AG04449 (cell line): ENCODE measurements around the gene PCBP3.

Source experiments
- CTCF ChIA-PET: fragments of 350-600 bp; formaldehyde crosslinking; extraction: SDS; loops from one replicate; lab custom pipeline; 2021; ENCODE audit warnings: antibody characterized with exemption; lab: Yijun Ruan, JAX
- POLR2A ChIA-PET: fragments of 400-600, 350-600 bp; formaldehyde crosslinking; extraction: SDS; loops from one replicate; lab custom pipeline; 2020; ENCODE audit warnings: antibody characterized with exemption, inconsistent platforms; lab: Yijun Ruan, JAX
- DNase-seq: peaks from one replicate; pipeline ENCODE4 v3.0.0-alpha.2; 2010; ENCODE audit warnings: low read depth, low spot score
- H3K4me3 ChIP-seq: 2 replicates; pipeline ENCODE4 v1.5.1; 2011; ENCODE audit warnings: low read depth, mild to moderate bottlenecking, control low read depth, low read length
- CTCF ChIP-seq: IDR thresholded peaks from one replicate; pipeline ENCODE4 v1.5.1; 2011; ENCODE audit warnings: mild to moderate bottlenecking, moderate library complexity, low read length, control low read depth, inconsistent platforms; ENCODE audit not compliant: insufficient read depth; ENCODE audit errors: missing control alignments

Gene PCBP3

GRCh38 chr21:45914321-45914845 lies 270.9 kb downstream of the PCBP3 start:
- POLR2A ChIA-PET = no interaction called here
- DNase-seq = no peak
- H3K4me3 ChIP-seq = no peak overlapping the region
- no peak for TF ChIP-seq CTCF
- CTCF ChIA-PET = interaction anchor here (0.9 to 2.3 kb wide), 3 partner anchors 9 to 35 kb away, joined by 3 to 10 read pairs (median 3); no protein-coding TSS in a partner anchor

- ChIA-PET CTCF (interaction anchor here (2.6 kb wide), 1 partner anchor 10 kb away, joined by 6 read pairs; no protein-coding TSS in a partner anchor), POLR2A (no interaction called here)
- DNase-seq = no peak
- H3K4me3 ChIP-seq = no peak overlapping the region
- no peak for TF ChIP-seq CTCF
Observed at GRCh38 chr21:45916011-45916840, 272.7 kb downstream of the PCBP3 start.

GRCh38 chr21:45917241-45917640 lies 273.7 kb downstream of the PCBP3 start:
- TF ChIP-seq CTCF = no peak
- DNase-seq = no peak
- CTCF ChIA-PET = interaction anchor here (0.7 to 2.6 kb wide), 3 partner anchors 9 to 97 kb away, joined by 3 to 6 read pairs (median 5); no protein-coding TSS in a partner anchor
- POLR2A ChIA-PET = interaction anchor here (0.7 kb wide), 1 partner anchor 37 kb away, joined by 3 read pairs; no protein-coding TSS in a partner anchor
- no peak overlapping the region for H3K4me3 ChIP-seq

- CTCF ChIA-PET = no interaction called here
Observed at GRCh38 chr21:45918011-45918410, 274.5 kb downstream of the PCBP3 start.

GRCh38 chr21:45918835-45919447 lies 275.4 kb downstream of the PCBP3 start:
- ChIA-PET POLR2A (no interaction called here), CTCF (no interaction called here)
- no peak overlapping the region for H3K4me3 ChIP-seq
- DNase-seq = no peak
- no peak for TF ChIP-seq CTCF

More at GRCh38 chr21:45918011-45918410, 274.5 kb downstream of the PCBP3 start:
- POLR2A ChIA-PET = no interaction called here
- TF ChIP-seq CTCF = no peak
- no peak for DNase-seq
- no peak overlapping the region for H3K4me3 ChIP-seq

GRCh38 chr21:45919593-45919992 lies 276.1 kb downstream of the PCBP3 start:
- TF ChIP-seq CTCF = no peak
- ChIA-PET CTCF (no interaction called here), POLR2A (no interaction called here)
- DNase-seq = no peak
- no peak overlapping the region for H3K4me3 ChIP-seq
